ENCODE measurements around the gene ANKRD13C.
A peak's percentile ranks its signal among the peaks of the same experiment; 100 is the strongest.

The ANKRD13C gene

DNA sequence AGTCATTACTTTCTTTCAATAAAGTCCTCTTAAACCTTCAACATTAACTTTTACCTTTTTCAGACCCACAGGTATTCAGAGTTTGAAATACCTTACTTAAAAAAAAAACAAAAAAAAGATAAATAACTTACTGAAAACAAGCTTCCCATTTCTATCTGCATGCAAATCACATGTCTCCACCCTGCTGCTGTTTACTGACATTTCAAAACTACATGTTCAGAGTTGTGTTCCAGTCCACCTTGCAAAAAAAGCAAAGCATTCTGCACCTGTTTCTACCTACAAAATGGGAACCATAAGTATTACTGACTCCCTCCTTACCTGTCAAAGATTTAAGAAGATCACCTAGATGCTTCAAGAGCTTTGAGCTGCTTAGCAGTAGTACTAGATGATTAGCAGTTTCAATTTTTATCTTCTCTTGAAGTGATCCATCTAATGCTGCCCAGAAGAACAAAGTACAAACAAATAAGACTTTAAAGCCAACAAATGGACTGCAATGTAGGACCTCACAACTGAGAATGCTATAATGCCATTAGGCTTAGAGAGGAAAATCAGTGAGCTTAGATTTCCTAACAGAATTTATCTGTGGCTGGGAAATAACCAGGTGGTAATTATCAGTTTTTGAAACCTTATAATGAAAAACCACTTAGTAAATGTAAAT lies 61.2 kb downstream of the ANKRD13C start:
- no peak for DNase-seq

DNA sequence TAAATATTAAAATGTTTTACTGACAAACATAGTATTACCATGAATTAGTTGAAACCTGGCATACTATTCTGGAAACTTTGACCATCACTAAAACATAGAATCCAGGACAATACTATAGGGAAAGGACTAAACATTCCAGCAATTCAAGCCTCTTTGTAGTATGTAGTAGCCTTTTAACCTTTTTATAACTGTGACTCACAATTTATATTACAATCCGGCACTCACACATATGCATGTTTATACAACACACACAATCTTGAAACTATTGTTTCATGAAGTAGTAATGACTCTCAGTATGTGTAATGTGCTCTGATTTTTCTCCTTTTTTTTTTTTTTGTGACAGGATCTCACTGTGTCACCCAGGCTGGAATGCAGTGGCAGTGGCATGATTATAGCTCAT lies 64.3 kb downstream of the ANKRD13C start:
- no peak for DNase-seq

DNA sequence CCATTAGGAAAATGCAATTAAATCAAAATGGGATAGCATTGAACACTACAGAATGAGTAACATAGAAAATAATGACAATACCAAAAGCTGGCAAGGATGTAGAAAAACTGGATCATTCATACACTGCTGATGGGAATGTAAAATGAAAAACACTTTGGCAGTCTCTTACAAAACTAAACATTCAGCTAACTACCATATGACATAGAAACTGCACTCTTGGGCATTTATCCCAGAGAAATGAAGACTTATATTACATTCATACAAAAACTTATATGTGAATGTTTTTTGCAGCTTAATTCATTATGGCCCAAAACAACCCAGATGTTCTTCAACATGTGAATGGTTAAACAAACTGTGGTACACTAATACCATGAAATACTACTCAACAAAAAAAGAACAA lies 66.4 kb downstream of the ANKRD13C start:
- no peak for DNase-seq

DNA sequence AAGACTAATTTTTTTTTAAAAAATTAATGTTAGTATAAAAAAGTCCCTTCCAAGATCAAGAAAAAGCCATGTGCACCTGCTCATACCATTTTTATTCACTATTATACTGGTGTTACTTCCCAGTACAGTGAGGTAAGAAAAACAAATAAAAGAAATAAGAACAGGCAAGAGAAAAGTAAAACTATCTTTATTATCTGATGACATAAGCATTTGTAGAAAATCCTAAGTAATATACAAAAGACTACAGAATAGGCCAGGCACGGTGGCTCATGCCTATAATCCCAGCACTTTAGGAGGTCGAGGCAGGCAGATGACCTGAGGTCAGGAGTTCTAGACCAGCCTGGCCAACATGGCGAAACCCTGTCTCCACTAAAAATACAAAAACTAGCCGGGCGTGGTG lies 68.1 kb downstream of the ANKRD13C start:
- DNase-seq = no peak

DNA sequence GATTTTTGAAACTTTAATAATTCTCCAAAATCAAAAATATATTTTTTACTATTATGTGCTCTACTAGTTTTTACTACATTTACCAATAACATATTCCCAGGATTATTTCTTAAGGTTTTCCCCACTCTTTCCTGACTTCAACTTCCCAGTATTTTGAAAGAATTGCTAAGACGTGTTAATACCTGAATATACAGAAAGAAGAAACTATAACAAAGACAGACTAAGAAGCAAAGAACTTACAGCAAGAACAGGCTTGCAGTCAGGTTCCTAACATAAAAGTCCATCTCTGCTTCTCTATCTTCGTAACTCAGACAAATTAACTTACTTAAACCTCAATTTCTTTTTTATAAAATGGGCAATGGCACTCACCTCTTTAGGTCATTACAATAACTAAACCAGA lies 70.2 kb downstream of the ANKRD13C start:
- DNase-seq = no peak

DNA sequence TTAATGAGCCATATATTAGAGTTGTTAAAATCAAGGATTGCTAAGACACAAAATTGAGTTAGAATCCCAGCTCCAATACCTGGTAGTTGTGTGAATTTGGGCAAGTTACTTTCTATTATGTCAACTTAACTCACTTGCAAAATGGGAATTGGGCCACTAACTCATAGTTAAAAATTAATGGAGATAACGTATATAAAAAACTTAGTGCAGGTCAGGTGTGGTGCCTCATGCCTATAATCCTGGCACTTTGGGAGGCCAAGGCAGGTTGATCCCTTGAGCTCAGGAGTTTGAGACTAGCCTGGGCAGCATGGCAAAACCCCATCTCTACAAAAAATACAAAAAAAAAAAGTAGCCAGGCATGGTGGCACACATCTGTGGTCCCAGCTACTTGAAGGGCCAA lies 75.8 kb downstream of the ANKRD13C start:
- DNase-seq = no peak

DNA sequence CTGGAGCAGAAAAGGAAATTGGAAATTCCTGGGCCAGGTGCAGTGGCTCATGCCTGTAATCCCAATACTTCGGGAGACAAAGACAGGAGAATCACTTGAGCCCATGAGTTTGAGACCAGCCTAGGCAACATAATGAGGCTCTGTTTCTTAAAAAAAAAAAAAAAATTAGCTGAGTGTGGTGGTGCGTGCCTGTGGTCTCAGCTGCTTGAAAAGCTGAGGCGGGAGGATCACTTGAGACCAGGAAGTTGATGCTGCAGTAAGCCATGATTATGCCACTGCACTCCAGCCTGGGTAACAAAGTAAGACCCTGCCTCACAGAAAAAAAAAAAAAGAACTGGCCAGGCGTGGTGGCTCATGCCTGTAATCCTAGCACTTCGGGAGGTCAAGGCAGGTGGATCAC lies 76.6 kb downstream of the ANKRD13C start:
- DNase-seq = no peak

DNA sequence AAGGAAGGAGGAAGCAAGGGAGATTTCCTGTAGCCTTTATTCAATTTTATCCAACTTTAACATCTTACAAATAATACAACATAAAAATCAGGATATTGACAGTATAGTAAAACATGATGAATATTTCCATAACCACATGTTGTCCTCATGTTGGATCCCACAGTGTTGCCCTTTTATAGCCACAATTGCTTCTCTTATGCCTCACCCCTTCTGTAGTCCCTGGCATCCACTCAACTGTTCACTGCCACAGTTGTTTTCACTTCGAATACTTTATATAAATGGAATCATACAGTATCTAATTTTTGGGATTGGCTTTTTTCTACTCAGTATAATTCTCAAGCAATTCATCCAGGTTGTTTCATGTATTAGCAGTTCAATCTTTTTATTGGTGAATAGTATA lies 88.6 kb downstream of the ANKRD13C start:
- no peak for DNase-seq

DNA sequence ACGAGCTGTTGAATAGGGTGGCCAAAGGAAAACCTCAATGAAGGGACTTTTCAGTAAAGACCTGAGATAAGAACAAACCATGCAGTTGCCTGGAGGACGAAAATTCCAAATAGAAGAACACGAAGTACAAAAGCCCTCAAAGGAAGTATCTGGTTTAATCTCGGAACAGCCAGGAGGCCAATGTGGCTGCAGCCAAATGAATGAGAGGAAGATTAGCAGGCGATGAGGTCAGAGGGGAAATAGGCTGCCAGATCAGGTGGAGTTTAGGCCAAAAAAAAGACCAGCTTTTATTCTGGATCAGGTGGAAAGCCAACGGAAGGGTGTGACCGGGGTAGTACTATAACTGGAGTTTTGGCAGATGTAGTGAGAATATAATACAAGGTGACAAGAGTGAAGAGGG lies 89.7 kb downstream of the ANKRD13C start:
- no peak for DNase-seq

DNA sequence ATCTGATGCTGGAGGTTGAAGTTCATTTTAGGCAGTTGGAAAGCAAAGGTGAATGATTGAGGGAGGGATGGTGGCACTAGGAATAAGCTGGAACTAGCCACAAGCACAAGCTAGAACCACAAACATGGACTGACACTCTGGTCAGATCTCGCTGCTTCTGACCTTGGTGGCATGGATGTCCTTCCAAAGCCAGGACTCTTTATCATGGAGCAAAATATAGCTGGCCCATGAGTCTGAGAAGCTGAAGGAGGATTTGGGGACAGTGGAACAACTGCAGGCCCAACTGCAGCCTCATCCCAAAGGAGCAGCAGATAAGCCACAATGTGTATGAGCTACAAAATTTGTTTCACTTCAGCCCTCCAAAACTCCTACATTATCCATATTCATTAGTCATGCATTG lies 97.9 kb downstream of the ANKRD13C start:
- no peak for DNase-seq

DNA sequence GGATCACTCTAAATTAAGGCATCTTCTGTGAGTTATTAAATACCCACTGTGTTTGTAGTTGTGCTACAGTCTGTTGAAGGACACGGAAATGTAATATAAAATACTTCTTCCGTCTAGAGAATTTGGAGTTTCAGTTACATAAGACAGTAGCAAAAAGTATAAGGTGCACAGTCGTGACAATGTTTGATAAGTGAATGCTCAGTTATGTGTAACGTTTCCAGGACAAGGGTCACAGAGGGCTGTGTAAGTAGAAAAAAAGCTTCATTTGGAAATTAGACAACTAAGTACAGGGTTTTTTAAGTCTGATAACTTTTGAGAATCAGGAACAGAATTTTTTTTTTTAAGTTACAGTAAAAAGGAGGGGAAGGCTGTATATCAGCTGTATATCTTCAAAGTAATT lies 105.8 kb downstream of the ANKRD13C start:
- no peak for DNase-seq

DNA sequence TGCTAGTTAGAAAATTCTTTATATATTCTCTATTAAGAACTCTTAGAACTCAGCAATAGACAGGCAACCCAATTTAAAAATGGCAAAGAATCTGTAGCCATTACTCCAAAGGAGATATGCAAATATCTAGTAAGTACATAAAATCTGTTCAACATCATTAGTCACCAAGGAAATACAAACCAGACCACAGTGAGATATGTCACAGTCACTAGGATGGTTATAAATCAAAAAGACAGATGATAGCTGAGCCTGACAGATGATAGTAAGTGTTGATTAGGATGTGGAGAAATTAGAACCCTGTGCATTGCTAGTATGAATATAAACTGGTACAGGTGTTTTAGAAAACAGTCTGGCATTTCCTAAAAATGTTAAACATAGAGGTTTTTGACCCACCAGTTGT lies 106.8 kb downstream of the ANKRD13C start:
- DNase-seq = no peak

DNA sequence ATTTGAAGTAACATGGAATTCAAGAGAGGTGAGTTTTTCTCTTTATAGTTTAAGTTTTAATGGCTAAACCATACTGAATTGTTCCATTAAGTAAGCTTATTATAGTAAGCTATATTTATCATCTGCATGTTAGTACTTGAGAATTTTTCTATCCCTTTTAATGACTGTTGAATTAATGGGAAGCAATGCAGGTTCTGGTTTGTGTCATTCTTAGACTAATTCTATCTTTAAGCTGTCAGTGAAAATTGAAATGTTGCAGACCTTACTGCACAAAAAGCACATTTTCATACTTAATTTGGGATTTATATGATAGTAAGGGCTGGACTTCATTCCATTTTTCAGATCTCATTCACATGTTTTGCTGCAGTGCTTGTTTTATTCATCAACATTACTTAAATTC lies 107.4 kb downstream of the ANKRD13C start:
- DNase-seq = no peak

DNA sequence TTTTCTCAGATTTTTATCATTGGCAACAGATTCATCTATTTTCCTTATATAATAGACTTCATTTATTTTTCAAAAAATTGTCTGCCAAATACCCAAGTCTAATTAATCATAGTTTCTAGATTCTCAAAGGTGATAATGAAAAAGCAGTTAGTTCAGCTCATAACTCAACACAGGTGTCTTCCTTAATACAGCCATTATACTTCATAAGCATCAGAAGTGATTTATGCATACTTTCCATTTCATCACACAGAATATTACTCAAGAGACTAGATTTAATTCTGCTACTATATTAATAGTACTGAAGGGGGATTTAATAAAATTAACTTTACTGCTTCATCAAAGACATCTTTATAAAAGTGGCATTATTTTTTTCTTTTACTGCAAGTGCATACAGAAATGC lies 114.6 kb downstream of the ANKRD13C start:
- DNase-seq = no peak

DNA sequence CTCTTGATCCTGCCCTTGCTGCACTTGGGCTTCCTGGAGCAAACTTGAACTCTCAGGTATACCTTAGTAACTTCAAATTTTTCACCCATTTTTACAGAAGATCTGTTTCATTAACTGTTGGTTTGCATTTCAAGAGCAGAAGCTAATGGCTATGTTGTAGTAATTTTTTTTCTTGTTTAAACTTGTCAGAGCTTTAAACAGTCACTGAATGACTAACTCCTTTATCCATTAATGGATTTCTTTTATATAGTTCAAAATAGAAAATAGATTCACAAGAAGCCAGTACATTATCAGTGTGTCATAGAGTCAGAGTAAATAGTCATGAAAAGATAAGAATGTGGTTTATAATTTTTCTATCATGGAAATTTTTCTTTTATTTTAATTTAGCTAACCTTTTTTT lies 119.8 kb downstream of the ANKRD13C start:
- no peak for DNase-seq

DNA sequence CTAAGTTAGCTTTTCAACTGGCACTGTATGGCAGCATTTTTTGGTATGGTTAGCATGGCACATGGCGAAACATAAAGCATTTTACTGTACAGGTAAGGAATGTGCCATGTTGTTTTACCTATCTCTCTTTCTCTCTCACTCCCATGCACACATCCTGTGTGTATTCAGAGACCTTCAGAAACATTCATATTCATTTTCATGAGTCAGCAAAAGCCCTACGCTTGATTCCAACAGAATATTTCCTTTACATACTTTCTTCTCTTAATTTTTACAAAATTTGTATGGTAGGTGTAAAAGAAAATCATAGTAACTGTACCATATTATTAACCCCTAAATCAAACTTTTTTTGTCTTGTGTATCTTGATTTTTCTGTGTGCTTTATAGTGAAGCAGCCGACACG lies 123.0 kb downstream of the ANKRD13C start:
- no peak for DNase-seq

DNA sequence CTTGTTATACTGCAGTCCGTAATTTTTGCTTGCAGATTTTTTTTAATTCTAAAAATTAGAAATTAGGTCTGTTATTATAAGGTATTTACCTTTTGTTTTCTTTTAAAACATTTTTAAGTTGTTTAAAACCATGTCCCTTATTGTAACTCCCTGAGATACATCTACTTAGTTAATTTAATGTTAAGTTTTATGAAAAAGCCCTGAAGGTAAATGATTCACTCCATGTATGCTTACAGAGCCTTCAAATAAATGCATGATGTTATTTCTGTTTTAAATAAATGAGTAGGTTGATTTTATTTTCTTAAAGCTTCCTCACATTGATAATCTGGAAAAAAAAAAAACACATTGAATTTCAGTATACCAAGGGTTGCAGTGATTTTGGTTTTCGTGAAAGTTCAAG lies 125.9 kb downstream of the ANKRD13C start:
- no peak for DNase-seq

DNA sequence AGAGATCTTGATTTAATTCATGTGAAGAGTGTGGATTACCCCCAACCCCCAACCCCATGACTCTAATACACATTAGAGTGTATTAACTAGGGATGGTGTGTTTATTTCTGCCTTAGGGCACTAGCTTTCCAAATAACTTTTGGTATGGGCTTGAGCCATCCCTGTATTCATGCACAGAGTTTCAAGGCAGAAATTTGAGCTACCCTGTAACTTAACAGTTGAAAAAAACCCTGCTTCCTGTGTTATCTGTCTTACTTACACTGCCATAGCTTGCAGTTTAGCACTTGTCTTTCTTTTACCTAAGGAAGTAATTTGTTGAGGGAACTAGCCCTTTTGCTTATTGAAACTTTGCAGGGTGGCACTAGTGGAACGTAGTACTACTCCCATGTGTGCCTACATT lies 127.1 kb downstream of the ANKRD13C start:
- no peak for DNase-seq

DNA sequence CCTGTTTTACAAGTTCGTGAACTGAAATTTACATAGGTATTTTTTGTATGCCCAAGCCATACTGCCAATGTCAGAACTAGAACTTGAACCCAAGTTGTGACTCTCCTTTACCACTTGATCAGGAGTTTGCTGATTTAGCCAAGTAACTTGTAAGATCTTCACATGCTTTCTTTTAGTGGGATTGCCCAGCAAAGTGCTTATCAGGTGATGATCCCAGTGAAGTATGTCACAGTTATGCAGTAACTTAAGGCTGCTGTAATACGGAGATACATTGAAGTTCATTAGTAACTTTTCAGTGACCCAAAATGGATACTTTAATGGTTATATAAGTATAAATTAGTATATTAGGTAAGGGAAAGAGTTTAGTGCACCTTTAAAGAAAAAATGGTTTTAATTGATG lies 129.6 kb downstream of the ANKRD13C start:
- no peak for DNase-seq

DNA sequence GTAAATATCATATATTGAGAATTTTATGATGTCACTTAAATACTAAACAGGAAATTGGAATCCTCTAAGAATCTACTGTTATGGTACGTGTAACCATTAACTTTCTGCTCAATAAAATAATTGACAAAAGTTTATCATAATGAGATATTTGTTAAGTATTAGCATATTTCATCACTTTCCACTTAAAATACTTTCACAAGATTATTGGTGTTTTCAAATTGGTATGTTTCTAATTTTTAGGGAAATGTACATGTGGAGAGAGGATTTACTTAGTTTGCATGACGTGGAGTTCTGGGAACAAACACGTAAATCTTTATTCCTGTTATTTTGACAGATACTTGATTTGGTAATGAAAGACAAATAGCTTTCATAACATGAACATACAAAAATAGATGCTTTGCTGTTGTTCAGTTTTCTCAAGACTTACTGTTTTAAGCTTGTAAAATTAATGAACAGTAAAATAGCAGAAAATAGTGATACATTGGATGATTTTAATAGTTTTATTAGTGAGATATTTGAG lies 131.7 kb downstream of the ANKRD13C start:
- DNase-seq = no peak

DNA sequence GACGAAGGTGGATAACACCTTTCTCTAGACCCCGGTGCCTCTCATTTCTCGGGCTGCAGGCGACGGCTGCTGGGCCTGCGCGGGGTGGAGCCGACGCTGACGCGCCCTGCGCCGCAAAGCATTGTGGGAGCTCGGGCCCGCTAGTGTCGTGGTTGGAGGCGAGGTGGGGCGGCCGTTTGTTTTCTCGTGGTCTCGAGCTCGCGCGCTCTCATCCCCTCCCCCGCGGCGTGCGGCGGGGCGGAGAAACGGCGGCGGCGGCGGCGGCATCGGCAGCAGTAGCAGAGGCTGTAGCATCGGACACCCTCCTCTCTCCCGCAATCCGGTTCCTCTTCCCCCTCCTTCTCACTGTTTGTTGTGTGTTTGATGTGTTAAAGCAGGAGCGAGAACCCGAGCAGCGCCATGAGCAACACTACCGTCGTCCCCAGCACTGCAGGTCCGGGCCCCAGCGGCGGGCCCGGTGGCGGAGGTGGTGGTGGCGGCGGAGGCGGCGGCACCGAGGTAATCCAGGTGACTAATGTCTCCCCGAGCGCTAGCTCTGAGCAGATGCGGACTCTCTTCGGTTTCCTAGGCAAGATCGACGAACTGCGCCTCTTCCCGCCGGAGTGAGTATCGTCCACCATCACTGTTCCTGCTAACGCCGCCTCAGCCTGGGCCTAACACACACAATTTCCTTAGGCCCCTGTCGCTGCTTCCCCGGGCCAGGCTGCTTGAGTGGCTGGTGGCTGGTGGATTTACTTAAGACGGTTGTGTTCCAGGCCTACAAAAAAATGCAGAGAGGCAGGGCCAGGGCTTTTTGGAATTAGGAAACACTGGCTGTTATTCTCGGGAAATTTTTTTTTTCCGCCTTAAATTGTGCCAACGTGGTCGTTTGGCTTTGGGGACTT lies 133.0 kb downstream of the ANKRD13C start, which contains the start of gene SRSF11:
Gene SRSF11 (plus strand): TSS at position 143 of the 884 bp plus-strand sequence. CDS start 257 bp downstream, at position 400.
- peak; percentile 67 for DNase-seq

DNA sequence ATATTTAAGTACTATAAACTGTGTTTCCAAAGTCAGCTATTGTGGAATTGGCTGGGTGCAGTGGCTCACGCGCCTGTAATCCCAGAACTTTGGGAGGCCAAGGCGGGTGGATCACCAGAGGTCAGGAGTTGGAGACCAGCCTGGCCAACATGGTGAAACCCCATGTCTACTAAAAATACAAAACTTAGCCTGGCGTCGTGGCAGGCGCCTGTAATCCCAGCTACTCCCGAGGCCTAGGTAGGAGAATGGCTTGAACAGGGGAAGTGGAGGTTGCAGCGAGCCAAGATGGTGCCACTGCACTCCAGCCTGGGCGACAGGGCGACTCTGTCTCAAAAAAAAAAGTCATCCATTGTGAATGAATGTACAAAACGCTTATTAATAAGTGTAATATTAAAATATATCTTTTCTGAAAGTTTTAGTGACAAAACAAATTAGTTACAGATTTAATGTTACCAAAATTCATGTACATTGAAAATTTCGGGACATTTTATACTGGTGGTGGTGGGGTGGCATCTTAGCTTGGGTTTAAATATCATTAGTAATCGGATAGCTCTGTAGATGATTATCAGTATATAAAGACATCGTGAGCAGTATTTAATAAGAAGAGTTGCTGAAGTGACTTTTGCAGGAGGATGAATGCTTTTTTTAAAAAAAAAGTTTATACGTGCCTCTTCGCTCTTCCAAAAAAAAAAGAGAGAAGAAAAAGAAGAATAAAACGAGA lies 133.8 kb downstream of the ANKRD13C start:
- no peak for DNase-seq

DNA sequence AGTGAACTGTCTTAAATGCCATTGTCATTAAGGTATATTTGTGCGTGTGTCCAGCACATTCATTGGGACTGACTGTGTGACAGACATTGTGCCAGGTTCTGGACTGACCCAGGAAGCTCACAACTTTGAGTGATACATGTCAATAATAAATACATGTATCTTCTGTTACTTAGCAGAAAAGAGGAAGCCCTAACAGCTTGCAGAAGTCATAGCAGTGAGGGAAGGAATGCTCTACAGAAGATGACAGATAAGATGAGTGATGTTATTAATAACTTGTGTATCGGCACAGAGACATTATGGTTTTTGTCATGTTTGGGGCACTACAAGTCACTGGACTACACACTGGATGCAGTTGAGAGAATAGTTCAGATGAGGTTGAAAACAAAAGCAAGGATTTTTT lies 134.5 kb downstream of the ANKRD13C start:
- no peak for DNase-seq

DNA sequence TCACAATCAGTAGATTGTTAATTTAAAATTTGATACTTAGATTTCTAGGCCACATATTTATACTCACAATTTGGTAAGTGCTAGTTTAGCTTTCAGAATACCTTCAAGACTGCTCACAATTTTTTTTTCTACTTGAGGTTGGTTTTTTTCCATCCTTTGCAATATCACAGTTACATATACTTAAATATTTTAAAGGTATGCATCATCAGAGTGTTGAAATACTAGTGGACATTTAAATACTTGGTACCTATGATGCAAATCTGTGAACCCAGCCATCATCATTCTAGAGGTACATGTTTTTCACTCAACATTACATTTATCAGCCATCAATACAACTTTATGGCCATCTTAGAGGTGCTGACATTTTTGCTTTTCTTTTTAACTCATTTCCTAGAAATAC lies 143.0 kb downstream of the ANKRD13C start:
- no peak for DNase-seq
